ENCODE results near the gene YIF1B. TPM values are rescaled to one million over a fixed set of nuclear protein-coding genes. Genes with fewer than 3 reads are reported as not detected.

The YIF1B gene
- total RNA-seq, 4 donors from 2014 or later, result 26.2 to 52.8 (median 31.4) TPM

DNA sequence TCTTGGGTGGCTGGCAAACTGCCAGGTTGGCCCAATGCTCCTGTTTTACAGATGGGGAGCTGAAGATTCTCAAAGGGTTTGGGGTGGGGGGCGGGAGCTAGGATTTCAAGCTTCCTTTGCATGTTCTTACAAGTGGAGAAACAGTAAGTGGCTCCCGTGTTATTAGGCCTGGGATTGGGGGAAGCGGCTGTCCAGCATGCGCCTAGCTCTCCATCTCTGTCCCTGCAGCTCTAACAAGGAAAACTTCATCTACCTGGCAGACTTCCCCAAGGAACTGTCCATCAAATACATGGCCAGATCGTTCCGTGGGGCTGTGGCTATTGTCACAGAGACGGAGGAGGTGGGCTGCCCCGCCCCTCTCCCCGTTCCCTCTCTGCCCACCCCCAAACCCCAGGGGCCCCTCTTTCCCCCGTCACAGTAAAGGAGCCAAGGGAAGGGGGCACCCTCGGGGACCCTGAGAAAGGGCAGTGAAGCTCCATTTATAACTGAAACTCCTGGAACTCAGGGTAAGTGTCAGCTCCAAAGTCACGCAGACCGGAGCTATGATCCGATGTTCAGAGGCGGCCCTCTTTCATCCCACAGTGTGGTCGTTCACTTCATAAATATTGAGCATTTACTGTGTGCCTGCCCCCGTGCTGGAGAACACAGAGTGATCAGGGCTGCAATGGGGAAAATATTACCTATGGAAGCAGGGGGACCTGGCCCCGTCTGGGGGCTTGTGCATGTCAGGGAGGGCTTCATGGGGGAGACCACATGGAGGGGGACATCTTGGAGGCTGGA lies 43.7 kb upstream of the YIF1B start:
- ATAC-seq (ENCODE audit: low FRiP score) (no peak), DNase-seq (ENCODE audit: low spot score) (no peak)
- TF ChIP-seq, protein P1, sequence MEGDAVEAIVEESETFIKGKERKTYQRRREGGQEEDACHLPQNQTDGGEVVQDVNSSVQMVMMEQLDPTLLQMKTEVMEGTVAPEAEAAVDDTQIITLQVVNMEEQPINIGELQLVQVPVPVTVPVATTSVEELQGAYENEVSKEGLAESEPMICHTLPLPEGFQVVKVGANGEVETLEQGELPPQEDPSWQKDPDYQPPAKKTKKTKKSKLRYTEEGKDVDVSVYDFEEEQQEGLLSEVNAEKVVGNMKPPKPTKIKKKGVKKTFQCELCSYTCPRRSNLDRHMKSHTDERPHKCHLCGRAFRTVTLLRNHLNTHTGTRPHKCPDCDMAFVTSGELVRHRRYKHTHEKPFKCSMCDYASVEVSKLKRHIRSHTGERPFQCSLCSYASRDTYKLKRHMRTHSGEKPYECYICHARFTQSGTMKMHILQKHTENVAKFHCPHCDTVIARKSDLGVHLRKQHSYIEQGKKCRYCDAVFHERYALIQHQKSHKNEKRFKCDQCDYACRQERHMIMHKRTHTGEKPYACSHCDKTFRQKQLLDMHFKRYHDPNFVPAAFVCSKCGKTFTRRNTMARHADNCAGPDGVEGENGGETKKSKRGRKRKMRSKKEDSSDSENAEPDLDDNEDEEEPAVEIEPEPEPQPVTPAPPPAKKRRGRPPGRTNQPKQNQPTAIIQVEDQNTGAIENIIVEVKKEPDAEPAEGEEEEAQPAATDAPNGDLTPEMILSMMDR (IDR thresholded peaks at IDR 0.05), result no peak

DNA sequence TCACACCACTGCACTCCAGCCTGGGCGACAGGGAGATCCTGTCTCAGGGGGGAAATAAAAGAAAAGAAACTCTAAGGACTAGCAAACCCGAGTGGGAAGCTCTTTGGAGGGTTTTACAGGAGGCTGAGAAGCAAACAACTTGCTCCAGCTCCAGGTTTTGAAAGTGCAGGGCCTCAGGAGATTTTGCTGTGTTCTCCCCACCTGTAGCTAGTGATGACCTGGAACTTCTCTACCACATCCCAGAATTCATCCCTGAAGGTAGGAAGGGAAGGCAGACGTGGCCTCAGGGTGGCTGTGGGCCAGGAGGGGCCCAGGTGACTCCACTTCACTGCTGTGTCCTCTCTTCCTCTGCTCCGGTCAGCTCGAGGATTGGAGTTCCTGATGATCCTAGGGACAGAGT lies 42.3 kb upstream of the YIF1B start:
- ATAC-seq (ENCODE audit: low FRiP score), result no peak
- TF ChIP-seq, protein P1 (IDR thresholded peaks at IDR 0.05), result no peak
- DNase-seq (ENCODE audit: low spot score), result no peak

DNA sequence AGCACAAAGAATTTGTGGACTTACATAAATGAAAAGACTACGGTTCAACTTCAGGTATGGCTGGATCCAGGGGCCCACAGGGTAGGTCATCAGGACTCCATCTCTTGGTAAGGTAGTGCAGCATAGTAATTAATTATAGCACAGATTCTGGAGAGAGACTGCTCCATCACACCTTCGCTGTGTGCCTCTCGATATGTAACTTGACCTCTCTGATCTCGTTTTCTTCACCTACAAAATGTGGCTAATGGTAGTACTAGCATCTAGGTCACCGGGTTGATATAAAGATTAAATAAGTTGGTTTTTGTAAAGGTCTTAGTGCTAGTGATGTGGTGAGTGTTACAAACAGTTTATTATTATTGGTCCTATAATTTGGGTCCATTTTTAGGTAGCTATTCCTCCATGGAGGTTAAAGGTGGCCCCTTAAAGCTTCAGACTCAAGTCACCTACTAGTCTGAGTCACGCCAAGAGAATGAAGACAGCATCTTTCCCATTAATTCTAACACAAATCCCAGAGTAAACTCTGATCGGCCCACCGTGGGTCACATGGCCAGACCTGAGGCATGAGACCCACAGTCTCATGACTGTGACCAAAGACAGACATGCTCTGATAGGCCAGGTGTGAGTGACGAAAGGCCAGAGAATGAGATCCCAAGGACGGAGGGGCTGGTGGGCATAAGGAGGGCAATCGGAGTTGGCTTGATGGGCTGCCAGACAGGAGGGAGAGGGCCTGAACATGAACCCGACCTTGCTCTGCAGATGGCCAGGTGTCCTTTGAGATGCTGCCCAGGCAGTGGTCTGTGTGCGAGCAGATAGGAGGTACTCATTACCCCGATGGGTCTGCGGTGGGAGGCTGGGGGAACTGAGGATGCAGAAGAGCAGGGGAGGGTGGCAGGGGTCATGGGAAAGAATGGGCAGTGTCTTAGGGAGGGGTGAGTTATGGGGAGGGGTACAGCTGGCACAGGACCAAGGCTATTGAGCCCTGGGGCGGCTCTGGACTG lies 40.3 kb upstream of the YIF1B start:
- ATAC-seq (ENCODE audit: low FRiP score), result no peak
- DNase-seq (ENCODE audit: low spot score), result no peak
- TF ChIP-seq, protein P1 (IDR thresholded peaks at IDR 0.05), result no peak

DNA sequence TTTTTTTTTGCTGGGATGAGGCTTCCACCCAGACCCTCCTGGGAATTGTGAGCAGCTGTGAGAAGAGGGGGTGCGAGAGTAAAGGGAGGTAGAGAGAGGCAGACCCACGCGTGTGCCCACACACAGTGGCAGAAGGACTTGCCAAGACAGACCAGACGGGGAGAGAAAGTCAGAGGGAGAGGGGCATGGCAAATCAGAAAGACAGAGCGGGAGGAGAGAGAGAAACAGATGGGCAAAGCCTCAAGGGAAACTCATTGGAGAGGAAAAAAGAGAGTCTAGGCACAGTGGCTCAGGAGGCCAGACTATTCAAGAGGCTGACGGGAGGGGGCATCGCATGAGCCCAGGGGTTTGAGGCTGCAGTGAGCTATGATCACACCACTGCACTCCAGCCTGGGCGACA lies 36.9 kb upstream of the YIF1B start:
- DNase-seq (ENCODE audit: low spot score), result no peak
- TF ChIP-seq, protein P1 (IDR thresholded peaks at IDR 0.05), result no peak
- no peak for ATAC-seq (ENCODE audit: low FRiP score)

DNA sequence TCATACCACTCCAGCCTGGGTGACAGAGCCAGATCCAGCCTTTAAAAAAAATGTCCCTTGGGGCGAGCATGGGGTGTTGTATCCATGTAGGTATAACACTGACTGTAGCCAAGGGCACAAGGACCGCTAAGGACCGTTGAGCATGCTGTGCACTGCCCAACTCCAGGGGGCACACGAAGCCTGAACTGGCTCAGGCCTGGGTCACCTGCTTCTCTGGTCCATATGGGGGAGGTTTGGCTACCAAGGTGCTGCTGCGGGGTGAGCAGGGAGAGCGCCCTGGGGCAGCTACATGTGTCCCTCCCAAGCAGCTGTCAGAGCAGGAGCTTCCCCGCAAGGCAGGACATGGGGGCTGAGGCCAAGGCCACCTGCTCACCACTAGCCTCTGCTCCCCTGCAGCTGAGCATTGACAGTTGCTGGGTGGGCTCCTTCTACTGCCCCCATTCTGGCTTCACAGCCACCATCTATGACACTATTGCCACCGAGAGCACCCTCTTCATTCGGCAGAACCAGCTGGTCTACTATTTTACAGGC lies 36.2 kb upstream of the YIF1B start:
- ATAC-seq (ENCODE audit: low FRiP score), result no peak
- no peak for DNase-seq (ENCODE audit: low spot score)
- TF ChIP-seq, protein P1 (IDR thresholded peaks at IDR 0.05), result no peak

DNA sequence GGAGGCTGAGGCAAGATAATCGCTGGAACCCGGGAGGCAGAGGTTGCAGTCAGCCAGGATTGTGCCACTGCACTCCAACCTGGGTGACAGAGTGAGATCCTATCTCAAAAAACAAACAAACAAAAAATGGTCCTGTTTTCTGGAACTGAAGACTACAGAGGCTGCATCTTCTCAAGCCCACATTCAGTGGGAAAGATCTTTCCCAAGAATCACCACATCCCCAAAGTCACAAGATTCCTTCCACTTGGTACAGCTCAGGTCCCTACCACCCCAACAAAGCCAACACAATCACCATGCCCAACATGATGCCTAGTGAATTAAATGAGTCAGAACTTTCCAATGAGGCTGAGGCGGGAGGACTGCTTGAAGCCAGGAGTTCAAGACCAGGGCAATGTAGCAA lies 35.1 kb upstream of the YIF1B start:
- no peak for ATAC-seq (ENCODE audit: low FRiP score)
- TF ChIP-seq, protein P1 (IDR thresholded peaks at IDR 0.05), result no peak
- DNase-seq (ENCODE audit: low spot score), result no peak
